Measurements from ENCODE around the gene ANO6. TPM values are rescaled to one million over a fixed set of nuclear protein-coding genes. Genes with fewer than 3 reads are reported as not detected.
"Not testable (repeated sequence)": the region's sequence is repeated elsewhere in the genome, so short reads cannot be mapped to it uniquely, and the experiment has no call there.

ANO6 gene
- 51.6 and 57.9 TPM in 2 replicates for total RNA-seq (2014; rRNA removed; shearing (Covaris generic); ENCODE audit: low replicate concordance)

- DNase-seq (ENCODE audit: low read depth): peak; percentile 90
- in situ Hi-C loops (cut with HindIII; ENCODE audit: low pct_unique_long_range_greater_than_20kb, low sequenced_read_pairs): no loop called here
Measured at GRCh38 chr12:45215419-45216229, at the start of gene ANO6. Gene ANO6, plus strand, starts transcription at chr12:45216095. Its CDS starts 227 bp downstream, at chr12:45216322.

DNA sequence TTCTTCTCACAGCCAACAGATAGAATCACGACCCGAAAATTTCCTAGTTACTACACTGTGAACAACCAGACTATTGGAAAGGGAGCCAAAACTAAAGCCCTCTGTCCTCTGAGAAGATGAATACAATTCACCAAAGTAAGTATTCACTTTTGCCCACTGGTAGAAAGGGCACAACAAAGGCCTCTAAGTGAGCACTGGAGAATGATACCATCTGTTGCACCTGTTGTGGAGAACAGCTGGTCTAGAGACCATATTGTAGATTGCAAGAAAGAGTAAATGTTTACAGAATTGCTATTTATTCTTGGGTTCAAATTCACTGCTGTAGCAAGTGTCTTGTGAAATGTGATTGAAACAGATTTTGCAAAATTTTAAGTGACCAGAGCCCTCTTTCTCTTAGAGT, 46.9 kb upstream of the ANO6 start:
- in situ Hi-C loops (cut with HindIII; ENCODE audit: low pct_unique_long_range_greater_than_20kb, low sequenced_read_pairs): no loop called here
- DNase-seq (ENCODE audit: low read depth): no peak

GRCh38 chr12:45170456-45171042, 45.3 kb upstream of the ANO6 start:
- in situ Hi-C loops (cut with HindIII; ENCODE audit: low pct_unique_long_range_greater_than_20kb, low sequenced_read_pairs): no loop called here
- peak; percentile 44 for DNase-seq (ENCODE audit: low read depth)

DNA sequence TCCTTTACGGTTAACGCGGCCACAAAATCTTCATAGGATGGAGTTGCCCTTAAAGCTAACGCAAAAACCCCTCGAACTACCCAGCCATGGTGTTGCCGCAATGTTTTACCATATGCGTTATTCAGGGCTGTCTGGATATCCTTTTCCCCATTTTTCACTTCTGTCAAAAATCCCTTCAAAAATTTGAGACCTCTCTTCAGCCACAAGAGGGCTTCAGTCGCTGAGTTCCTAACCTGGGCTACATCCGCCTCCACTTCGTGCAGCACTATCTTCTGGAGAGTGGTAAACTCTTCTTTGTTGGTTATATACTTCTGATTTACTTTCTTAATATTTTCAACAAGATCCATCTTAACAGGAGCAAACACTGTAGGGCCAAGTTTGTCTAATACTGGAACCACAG, 42.6 kb upstream of the ANO6 start:
- DNase-seq (ENCODE audit: low read depth); in situ Hi-C loops (cut with HindIII; ENCODE audit: low pct_unique_long_range_greater_than_20kb, low sequenced_read_pairs): not testable (repeated sequence)

DNA sequence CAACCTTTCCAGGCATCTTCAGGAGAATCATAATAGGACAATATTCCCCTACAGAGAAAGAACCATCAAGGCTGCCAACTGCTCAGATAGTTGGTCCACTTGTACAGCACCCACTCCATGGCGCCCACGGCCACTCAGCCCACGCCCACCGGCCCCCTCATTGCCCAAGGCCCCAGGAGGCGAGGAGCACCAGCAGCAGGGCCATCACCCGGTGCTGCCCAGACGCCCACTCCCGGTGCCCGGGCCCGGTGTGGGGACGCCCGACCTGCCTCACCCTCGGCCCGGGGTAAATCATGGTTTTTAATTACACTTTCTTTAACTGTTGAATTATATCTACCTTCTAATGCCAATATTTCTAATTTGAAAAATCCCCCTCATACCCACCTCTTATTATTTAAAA, 41.3 kb upstream of the ANO6 start:
- no peak for DNase-seq (ENCODE audit: low read depth)
- in situ Hi-C loops (cut with HindIII; ENCODE audit: low pct_unique_long_range_greater_than_20kb, low sequenced_read_pairs): no loop called here

- DNase-seq (ENCODE audit: low read depth): no peak
- in situ Hi-C loops (cut with HindIII; ENCODE audit: low pct_unique_long_range_greater_than_20kb, low sequenced_read_pairs): no loop called here
Measured at GRCh38 chr12:45178771-45179170, 37.1 kb upstream of the ANO6 start.

GRCh38 chr12:45182511-45182910, 33.4 kb upstream of the ANO6 start:
- no peak for DNase-seq (ENCODE audit: low read depth)
- in situ Hi-C loops (cut with HindIII; ENCODE audit: low pct_unique_long_range_greater_than_20kb, low sequenced_read_pairs): no loop called here

GRCh38 chr12:45183246-45183645, 32.6 kb upstream of the ANO6 start:
- in situ Hi-C loops (cut with HindIII; ENCODE audit: low pct_unique_long_range_greater_than_20kb, low sequenced_read_pairs): no loop called here
- no peak for DNase-seq (ENCODE audit: low read depth)

DNA sequence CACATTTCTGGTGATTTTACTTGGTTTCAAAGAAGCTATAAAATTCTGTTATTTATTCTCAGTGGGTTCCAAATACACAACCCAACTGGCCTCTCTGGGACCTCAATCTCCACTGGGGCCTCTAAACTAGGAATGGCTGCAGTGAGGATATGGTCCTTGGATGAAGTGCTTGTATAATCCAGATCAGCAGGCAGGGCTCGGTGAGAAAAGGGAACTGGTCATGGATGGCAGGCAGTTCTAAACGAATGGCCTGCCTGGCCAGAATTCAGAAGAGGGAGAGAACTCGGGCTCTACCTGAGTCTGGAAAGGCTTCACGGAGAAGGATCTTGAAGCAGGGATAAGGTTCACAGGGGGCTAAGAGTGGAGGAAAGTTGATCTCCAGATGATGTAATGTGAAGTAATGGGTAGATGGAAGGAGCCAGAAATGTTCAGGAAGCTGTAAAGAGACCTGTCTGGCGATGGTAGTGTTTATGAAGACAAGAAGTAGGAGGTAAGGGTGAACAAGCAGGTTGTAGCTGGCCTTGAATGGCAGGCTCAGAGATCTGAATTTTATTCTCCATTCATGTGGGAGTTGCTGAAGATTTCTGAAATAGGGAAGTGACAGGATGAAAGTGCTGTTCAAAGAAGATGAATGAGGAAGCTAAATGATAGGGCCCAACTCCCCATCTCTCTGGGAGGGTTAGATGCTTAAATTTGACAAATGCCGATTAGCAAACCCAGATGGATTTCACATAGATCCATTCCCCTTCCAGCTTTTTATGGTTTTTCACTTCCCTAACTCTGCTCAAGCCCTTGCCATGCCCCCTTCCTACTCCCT, 31.5 kb upstream of the ANO6 start:
- in situ Hi-C loops (cut with HindIII; ENCODE audit: low pct_unique_long_range_greater_than_20kb, low sequenced_read_pairs): no loop called here
- no peak for DNase-seq (ENCODE audit: low read depth)

- no peak for DNase-seq (ENCODE audit: low read depth)
- in situ Hi-C loops (cut with HindIII; ENCODE audit: low pct_unique_long_range_greater_than_20kb, low sequenced_read_pairs): no loop called here
Measured at GRCh38 chr12:45186762-45187161, 29.1 kb upstream of the ANO6 start.

- DNase-seq (ENCODE audit: low read depth): no peak
- in situ Hi-C loops (cut with HindIII; ENCODE audit: low pct_unique_long_range_greater_than_20kb, low sequenced_read_pairs): no loop called here
Measured at GRCh38 chr12:45189766-45190403, 26.0 kb upstream of the ANO6 start.

DNA sequence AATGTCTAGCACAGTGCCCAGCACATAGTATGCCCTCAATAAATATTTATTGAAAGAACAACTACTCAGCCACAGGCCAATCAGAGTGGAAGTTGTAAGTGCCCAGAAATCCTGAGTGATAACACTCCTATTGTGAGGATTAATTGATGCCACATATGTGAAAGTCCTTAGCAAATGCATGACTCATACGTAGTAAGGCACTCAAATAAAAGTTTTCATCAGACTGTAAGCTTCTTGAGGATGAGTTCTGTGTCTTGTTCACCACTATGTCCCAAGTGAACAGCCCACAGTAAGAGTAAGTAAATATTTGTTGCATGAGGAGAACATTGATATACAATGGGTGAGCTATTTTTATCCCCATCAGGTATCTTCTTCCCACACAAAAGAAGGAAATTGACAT, 24.7 kb upstream of the ANO6 start:
- in situ Hi-C loops (cut with HindIII; ENCODE audit: low pct_unique_long_range_greater_than_20kb, low sequenced_read_pairs): no loop called here
- DNase-seq (ENCODE audit: low read depth): no peak

GRCh38 chr12:45192707-45193106, 23.2 kb upstream of the ANO6 start:
- in situ Hi-C loops (cut with HindIII; ENCODE audit: low pct_unique_long_range_greater_than_20kb, low sequenced_read_pairs): no loop called here
- no peak for DNase-seq (ENCODE audit: low read depth)

DNA sequence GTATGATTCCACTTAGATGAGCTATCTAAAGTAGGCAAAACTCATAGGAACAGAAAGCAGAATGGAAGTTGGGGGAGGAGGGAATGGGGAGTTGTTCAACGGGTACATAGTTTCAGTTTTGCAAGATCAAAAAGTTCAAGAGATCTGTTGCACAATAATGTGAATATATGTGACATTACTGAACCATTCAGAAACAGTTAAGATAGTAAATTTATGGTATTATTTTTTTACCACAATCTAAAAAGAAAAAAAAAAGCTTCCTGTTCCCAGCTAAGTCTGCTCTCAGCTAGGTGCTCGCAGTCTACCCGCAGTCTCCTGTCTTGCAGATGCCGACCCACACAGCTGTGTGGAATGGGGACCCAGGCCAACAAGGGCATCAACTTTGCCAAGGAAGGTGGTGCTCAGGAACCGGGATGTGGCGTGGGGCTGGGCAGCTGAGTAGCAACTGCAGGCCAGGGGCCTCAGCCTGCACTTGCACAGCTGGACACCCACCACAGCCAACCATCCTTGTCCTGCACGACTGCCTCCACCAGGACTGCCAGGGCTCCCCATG, 15.3 kb upstream of the ANO6 start:
- no peak for DNase-seq (ENCODE audit: low read depth)
- in situ Hi-C loops (cut with HindIII; ENCODE audit: low pct_unique_long_range_greater_than_20kb, low sequenced_read_pairs): no loop called here

GRCh38 chr12:45203767-45204166, 12.1 kb upstream of the ANO6 start:
- DNase-seq (ENCODE audit: low read depth): no peak
- in situ Hi-C loops (cut with HindIII; ENCODE audit: low pct_unique_long_range_greater_than_20kb, low sequenced_read_pairs): no loop called here

GRCh38 chr12:45204757-45205156, 11.1 kb upstream of the ANO6 start:
- in situ Hi-C loops (cut with HindIII; ENCODE audit: low pct_unique_long_range_greater_than_20kb, low sequenced_read_pairs): no loop called here

GRCh38 chr12:45205165-45205825, 10.6 kb upstream of the ANO6 start:
- in situ Hi-C loops (cut with HindIII; ENCODE audit: low pct_unique_long_range_greater_than_20kb, low sequenced_read_pairs): no loop called here
- DNase-seq (ENCODE audit: low read depth): no peak

More at GRCh38 chr12:45204757-45205156, 11.1 kb upstream of the ANO6 start:
- no peak for DNase-seq (ENCODE audit: low read depth)

All from Caki2 (cell line).